ENCODE measurements around the gene TEX11.

GRCh38 chrX:70694339-70695122 is 214.0 kb downstream of the TEX11 start:
- TF ChIP-seq, protein P1, sequence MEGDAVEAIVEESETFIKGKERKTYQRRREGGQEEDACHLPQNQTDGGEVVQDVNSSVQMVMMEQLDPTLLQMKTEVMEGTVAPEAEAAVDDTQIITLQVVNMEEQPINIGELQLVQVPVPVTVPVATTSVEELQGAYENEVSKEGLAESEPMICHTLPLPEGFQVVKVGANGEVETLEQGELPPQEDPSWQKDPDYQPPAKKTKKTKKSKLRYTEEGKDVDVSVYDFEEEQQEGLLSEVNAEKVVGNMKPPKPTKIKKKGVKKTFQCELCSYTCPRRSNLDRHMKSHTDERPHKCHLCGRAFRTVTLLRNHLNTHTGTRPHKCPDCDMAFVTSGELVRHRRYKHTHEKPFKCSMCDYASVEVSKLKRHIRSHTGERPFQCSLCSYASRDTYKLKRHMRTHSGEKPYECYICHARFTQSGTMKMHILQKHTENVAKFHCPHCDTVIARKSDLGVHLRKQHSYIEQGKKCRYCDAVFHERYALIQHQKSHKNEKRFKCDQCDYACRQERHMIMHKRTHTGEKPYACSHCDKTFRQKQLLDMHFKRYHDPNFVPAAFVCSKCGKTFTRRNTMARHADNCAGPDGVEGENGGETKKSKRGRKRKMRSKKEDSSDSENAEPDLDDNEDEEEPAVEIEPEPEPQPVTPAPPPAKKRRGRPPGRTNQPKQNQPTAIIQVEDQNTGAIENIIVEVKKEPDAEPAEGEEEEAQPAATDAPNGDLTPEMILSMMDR (conservative IDR thresholded peaks at IDR 0.05; ENCODE audit: low read length): no peak
- no peak for TF ChIP-seq EZH2phosphoT487 (IDR thresholded peaks at IDR 0.05; ENCODE audit: borderline replicate concordance)
